ENCODE results near the gene LSM4.

LSM4 gene

DNA sequence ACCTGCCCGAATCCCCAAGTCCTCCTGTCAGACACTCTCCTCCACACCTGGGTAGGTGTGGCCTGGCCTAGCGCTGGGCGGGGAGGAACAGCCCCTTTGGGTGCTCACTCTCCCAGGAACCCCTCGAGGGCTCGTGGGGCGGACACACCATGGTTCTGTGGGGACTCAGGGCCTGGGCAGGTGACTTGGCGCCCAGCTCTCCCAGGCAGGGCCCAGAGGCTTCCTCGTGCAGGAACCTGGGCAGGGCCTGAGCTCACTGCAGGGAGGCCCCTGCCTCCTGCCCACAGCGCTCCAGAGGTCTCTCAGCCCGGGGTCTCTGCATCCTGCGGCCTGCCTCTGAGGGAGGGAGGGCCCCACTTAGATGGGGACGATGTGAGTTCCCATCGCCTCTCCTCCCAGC, 11.9 kb downstream of the LSM4 start:
- no peak for DNase-seq

DNA sequence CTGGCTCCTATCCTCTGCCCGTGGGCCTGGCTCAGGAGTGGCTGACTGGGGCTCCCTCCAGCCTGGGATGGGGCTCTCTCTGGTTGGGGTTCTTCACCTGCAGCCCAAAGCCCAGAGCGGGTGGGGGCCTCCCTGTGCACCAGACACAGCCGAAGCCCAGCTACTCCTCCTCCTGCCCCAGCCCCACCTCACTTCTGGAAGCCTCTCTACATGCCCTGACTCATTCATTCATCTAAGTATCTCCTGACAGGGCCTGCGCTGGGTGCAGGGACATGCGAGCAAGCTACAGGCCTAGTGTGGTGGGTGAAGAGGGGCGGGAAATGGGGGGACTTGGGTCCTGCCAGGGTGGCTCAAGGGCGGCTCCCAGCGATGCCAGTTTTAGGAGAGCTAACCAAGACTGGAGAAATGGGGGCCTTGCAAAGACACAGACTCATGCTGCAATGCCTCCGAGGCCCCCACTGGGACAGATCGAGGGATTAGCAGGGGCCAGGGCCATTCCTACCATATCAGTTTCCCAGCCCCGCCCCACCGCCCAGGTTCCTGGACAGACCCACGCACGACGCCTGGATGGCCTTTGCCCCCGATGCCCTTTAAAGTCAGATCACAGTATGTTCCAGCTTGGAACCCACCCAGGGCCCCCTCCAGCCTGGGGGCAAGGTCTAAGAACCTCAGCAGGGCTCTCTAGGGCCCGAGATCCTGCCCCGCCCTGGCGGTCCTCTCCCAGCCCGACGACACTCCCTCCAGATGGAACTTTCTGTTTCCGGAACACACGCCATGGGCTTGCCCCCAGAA, 12.6 kb downstream of the LSM4 start:
- DNase-seq: no peak

DNA sequence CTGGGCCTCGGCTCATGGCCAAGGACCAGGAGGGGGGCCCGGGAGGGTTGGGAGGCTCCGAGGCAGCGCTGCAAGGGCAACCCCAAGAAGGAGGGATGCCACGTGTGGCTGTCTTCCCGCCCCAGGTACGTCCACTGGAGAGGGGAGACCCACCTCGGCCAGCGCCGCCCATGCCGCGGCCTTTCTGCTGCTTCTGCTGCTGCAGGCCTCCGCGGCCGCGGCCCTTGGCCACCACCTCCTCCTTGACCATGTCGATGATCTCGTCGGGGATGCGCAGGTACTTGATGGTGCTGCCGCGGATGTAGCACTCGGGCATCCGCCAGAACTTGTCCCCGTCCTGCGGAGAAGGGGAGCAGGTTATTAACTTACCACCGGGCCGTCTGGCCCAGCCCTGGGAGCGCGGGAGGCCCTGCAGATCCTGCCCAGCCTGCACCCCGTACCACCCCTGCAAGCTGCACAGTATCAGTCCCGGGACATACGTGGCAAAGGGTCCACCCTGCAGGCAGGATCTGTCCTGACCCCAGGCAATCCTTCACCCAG, 13.3 kb downstream of the LSM4 start:
- DNase-seq: no peak

DNA sequence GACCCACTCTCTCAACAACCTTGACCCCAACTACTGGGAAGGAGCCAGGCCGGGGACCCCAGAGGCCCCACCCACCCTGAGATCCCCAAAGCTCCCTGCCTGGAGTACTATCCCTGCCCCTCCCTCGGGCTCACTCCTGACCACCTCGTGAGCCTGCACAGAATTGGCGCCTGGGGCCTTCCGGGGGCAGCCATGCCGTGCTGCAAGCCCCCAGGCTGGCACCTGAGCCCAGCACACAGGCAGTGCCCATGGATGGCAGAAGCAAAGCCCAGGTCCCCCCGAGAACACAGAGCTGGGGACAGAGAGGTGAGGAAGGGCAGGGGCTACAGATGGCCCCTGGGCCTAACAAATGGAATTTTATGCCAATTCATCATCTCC, 13.9 kb downstream of the LSM4 start:
- DNase-seq: no peak

DNA sequence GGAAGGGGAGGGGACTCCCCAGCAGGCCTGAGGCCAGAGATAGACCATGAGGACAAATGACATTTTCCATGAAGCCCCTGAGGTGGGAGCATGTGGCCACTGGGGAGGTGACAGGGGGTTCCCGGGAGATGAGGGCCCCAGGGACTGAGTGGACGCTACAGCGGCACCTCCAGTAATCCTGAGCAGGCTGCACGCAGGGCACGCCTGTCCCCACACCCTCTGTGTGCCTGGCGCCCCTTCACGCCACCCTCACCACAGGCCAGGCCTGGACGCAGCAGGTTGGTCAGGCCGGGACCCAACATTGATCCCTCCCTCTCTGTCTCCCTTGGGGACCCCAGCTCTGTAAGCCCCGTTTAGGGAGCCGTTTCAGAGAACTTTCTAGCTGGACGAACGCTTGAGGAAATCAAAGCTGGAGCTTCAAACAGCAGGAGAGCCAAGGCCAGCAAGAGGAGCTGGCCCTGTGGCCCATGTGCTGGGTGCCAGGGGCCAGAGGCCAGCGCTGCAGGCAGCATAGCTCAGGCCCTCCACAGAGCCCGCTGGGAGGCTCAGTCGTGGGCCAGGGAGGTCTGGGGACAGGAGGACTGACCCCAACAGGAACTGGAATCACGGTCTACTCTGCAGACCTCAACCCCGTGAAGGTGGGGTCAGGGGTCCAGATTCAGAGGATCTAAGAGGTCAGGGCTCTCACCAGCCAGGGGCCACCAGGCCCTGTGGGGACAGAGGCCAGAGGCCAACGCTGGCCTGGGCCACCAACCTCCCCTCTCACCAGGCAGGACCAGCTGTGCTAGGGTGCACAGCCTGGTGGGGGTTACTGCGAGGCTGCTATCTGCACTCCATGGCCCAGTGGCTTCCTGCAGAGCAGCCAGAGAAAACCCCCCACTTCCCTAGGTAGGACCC, 14.6 kb downstream of the LSM4 start:
- DNase-seq: no peak

DNA sequence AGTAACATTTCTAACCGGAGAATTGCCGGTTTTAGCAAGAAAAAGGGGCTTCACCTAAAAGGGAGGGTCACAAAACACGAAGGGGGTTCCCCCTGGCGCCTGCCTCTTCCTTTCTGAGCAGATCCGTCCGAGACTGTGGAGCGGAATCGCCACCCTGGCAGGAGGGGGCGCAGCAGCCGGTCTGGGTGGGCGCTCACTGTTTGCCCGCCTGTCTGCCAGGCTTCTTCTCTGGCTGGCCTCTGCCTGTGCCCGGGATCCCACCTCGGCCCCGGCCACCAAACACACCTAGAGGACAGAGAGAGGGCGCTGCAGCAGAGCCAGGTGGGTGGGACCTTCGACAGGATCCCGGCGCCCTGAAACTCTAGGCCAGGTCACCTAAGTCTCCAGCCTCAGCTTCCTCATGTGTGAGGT, 15.6 kb downstream of the LSM4 start:
- no peak for DNase-seq

DNA sequence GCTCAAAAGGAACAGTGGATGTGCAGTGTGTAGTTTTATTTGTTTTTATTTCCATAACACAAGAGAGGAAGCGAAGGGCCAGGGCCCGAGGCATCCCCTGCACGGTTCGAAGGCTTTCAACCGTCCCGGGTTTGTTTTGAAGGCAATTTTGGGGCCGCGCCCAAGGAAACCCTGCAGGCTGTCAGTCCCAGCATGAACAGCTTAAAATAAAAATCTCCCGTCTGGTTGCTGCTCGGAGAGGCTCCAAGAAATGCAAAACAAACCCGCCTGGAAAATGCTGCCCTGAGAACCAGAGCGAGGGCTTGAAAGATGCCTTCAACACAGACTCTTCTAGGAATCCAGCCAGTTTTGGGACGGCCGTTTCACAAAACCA, 16.0 kb downstream of the LSM4 start:
- DNase-seq: no peak

DNA sequence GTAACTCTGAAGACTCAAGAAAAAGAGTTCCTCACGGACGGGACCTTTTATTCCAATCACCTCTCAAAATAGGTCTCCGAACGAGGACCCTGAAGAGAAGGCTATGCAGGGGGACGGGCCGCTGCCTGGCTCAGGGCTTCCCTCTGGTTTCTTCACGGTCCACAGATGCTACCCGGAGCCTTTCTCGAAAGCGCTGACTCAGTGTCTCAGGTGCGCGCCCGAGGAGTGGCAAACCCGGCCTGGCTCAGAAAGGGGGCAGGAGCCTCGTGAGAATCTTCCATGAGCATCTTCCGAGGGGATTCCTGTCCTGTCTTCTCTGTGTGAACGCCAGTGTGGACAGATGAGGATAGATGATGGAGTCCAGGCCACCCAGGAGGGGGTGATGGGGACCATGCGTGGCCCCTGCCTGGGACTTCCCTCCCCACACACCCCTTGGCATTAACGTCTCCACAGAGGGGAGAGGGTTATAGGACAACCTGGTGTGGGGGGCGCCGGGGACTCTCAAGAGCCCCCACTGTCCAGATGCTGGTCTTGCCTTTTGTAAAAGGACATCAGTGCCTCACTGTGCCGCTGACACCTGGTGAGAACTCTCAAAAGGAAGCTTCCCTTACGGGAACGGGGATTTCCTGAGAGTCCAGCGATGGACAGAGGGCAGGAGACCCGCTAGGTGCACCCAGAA, 16.5 kb downstream of the LSM4 start:
- no peak for DNase-seq

DNA sequence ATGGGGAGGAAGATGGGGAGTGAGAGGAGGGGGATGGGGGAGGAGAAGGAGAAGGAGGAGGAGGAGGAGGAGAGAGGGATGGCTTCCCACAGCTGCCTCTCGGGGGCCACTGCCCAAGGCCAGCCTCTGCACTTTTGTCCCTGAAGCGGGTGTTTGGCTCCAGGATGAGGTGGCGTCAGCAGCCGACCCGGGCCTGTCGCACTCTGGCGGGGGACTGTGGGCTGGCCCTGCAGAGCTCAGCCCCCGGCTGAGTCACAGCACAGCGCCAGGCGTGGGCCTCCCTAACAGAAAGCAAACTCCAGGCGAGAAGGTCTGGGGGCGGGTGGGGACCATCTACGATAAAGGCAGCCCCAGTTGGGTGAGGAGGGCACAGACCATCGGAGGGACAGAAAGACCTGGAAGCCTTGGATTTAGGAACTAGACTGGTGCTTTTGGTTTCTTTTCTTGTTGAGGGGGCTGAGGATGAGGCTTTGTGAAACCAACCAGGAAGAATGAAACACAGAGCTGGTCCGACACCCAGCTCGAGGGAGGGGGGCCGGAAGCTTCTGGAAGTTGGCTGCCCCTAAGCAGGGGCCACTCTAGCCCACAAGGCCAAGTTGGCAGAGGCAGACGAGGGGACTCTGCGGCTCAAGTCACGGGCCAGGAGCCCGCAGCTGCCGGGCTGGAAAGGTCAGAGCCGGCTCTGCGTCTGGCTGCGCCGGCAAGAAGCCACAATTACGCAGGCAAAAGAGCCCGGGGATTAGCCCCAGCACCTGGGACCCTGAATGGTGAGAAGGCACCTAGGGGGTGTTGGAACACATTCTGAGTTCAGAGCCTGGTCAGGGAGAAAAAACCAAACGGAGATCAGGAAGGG, 18.2 kb downstream of the LSM4 start:
- DNase-seq: peak; percentile 75

DNA sequence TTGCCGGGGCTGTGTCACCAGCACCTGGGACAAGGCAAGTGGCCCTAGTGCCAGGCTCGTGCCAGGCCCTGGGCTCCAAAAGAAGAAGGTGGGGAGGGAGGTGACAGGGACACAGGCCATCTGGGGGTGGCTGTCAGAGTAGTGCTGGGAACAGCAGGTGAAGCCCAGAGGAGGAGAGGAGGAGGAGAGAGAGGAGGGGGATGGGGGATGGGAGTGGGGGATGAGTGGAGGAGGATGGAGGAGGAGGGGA, 18.7 kb downstream of the LSM4 start:
- no peak for DNase-seq

DNA sequence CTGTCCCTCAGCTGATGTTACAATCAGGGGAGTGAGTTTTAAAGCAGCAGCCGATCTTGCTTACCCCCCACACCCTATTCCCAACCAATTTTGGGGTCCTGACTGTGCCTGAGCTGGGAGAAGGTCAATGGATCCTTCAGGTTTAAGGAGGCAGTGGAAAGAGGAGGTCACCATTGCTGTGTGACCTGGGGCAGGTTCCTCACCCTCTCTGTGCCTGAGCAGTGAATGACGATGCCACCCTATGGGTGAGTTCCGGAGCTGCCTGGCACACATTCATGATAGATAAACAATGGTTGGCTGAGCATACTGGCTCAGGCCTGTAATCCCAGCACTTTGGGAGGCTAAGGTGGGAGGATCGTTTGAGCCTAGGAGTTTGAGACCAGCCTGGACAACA, 21.2 kb downstream of the LSM4 start:
- no peak for DNase-seq

DNA sequence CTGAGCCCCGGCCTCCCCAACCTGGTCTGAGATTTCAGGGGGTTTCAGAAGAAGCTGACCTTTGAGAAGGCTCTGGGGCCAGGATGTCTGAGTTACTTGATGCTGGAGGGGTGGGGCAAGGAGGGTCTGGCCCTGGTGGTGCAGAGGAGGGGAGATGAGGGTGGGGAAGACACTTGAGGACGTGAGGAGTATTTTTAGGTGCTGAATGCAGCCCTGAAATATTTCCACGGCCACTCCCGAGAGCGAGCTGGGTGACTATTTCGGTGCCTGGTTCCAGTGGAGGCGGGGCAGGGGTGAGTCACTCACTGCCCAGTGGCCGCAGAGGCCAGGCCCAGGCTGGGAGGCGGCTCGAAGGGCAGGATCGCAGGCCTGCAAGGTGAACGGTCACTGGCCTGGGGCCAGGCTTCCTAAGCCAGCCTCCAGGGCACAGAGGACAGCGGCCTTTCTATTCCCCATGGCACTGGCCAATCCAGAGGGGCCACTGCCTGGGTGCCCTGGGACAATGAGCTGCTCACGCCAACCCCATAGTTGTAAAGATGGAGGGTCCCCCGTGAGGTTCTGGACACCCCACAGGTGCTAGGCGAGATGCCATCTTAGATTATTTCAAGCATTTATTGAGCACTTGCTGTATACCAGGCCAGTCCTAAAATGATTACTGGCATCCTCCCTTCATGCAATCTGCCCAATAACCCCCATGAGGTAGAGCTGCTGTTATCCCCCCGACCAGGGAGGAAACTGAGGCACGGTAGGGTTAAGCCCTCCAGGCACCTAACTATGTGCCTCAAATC, 21.8 kb downstream of the LSM4 start:
- no peak for DNase-seq

DNA sequence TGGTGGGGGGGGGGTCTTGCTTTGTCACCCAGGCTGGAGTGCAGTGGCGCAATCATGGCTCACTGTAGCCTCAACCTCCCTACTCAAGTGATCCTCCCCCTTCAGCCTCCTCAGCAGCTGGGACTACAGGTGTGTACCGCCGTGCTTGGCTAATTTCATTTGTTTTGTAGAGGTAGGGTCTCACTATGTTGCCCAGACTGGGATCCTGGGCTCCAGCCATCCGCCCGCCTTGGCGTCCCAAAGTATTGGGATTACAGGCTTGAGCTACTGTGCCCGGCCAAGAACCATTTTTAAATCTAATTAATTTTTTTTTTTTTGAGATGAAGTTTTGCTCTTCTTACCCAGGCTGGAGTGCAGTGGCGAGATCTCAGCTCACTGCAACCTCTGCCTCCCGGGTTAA, 23.2 kb downstream of the LSM4 start:
- DNase-seq: no peak

DNA sequence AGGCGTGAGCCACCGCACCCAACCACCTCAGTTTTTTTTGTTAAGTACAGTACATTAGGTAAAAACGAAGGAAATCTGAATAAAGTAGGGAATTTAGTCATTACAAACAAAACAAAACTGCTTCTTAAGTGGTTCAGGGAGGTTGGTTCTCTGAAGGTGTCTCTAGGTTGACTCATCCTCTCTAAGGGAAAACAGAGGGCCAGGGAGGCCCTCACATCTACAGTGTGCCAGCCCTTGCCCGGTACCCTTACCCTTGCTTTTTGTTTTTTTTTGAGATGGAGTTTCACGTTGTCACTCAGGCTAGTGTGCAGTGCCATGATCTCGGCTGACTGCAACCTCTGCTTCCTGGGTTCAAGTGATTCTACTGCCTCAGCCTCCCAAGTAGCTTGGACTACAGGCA, 24.3 kb downstream of the LSM4 start:
- DNase-seq: no peak

DNA sequence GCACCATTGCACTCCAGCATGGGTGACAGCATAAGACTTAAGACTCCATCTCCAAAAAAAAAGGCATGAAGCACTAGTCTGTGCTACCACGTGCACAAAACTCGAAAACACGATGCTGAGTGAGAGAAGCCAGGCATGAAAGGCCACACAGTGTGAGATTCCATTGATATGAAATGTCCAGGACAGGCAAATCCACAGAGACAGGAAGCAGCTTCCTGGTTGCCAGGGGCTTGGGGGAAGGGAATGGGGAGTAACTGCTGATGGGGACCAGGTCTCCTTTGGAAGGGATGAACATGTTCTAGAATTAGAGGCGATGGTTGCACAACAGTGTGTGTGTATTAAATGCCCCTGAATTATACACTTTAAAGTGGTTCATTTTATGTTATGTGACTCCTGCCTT, 25.6 kb downstream of the LSM4 start:
- no peak for DNase-seq

DNA sequence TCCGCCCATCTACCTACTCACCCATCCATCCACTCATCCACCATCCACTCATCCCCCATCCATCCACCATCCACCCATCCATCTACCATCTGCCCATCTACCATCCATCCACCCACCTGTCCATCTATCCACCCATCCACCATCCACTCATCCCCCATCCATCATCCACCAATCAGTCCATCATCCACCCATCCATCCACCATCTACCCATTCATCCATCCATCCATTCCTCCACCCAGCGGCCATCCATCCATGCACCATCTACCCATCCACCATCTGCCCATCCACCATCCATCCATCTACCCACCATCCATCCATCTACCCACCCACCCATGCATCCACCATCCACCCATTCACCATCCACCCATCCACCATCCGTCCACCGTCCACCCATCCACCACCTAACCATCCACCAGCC, 27.8 kb downstream of the LSM4 start:
- DNase-seq: no peak

DNA sequence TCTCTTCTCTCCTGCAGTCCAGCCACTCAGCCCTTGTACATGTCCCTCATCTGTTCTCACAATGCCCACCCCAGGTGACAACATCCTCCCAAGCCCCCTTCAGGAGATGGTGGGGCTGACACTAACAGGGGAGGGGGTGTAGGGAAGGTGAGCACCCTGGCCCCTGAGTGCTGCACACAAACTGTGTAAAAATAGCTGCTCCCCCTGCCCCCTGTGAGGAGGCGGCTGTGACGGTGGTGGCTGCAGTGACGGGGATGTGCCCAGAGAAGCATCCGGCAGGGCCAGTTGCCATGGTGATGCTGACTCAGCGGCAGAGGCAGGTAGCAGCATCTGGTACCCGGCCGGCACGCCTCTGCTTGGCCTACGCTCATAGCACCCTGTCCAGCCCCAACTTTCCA, 28.4 kb downstream of the LSM4 start:
- peak; percentile 18 for DNase-seq

DNA sequence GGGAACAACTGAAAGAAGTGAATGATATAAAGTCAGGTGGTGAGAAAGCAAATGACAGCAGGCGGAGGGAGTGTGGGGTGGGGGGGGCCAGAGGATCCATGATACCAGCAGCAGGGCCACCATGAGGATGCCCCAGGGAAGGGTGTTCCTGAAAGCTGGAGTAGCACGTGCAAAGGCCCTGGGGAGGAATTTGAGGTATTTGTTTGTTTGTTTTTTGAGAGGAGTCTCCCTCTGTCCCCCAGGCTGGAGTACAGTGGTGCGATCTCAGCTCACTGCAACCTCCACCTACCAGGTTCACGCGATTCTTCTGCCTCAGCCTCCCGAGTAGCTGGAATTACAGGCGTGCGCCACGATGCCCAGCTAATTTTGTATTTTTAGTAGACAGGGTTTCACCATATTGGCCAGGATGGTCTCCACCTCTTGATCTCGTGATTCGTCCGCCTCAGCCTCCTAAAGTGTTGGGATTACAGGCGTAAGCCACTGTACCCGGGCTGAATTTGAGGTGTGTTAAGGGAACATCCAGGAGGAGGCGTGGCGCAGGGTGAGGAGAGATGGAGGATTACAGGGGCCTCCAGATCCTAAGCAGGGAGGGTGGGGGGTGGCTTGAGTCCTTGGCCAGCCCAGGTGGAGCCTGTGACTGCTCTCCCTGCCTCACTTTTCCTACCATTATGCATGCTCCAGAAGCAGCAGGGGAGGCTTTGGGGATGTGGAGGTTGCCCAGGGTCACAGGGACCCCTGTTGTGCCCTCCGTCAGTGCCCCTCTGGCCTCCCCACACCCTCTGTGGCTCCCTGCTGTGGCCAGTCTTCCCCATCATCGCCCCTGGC, 29.0 kb downstream of the LSM4 start:
- DNase-seq: no peak

DNA sequence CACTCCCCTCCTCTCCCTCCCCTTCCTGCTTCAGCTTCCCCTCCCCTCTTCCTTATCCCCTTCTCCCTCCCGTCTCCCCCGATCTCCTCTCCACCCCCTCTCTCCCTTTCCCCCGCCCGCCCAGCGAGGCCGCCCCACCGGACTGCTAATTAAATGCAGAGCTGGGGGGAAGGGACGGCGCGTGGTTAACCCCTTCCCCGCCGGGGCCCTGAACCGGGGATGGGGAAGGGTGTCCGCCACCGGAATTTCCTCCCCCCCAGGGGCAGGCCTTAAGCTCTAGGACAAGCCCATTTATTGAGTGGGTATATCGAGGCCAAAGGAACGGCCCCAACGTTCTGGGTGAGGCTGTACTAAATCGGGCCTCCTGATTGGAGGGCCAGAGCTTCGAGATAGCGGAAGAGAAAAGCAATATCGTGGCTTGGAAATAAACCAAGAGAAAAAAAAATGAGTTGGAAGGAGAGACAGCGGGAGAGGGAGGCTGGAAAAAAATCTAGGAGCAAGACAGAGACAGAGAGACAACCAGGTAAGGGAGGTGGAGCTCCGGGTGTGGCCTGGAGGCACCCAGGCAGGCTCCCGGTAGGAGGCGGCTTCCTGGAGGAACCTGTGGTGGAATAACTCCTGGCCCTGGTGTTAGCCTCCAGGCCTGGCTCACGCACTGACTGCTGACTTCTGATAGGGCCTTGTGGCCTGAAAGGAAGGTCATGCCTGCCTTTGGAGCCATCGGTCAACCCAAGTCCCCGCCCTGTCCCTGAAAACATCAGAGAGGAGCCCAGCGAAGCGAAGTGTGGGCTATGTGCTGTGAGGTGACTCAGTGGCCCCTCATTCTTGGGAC, 29.9 kb downstream of the LSM4 start:
- peak; percentile 48 for DNase-seq

DNA sequence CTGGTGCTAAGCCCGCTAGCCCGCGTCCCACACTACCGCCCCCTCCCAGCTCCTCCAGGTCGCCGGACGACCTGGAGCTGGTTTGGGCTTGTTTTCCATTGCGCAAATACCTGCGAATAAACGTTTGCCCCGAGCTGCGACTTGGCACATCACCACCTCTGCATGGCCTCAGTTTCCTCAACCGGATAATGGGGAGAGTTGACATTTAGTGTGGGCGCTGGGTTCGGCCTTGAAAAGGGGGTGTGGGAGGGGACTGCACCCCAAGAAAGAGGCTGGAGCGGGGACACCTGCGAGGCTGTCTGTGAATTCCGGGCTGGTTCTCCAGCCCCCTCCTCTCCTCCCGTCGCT, 30.4 kb downstream of the LSM4 start:
- DNase-seq: peak; percentile 48

Data from NCI-H510A treated with DMSO at 0.1 percent for 48 hours (cell line).